GM19463 (cell line): ENCODE data around the gene BCKDHA.
"Not testable (repeated sequence)": the region's sequence is repeated elsewhere in the genome, so short reads cannot be mapped to it uniquely, and the experiment has no call there.

Source experiments
- ATAC-seq: cut with Tn5 transposase; IDR thresholded peaks from one replicate; pipeline ENCODE4 v1.9.1; 2021; ENCODE audit warnings: mild to moderate bottlenecking, moderate library complexity; ENCODE audit not compliant: unreplicated experiment

The BCKDHA gene

DNA sequence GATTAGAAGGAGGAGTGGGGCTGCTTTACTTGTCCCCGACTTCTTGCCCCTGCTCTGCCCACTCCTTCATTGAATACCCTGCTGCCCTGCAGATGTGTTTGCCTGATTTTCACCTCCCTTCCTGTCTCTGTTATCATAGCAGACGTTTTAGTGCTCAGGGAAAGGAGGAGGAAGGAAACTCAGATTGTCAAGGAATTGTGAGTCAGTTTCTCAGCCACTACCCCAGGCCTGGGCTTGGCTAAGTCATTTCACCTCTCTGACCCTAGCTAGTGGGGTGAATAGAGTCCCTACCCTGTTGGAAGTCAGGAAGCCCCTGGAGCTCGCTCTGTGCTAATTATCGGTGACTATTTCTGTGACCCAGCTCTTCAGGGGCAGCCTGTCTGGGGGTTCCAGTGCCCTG lies 3.9 kb downstream of the BCKDHA start:
- no peak for ATAC-seq

DNA sequence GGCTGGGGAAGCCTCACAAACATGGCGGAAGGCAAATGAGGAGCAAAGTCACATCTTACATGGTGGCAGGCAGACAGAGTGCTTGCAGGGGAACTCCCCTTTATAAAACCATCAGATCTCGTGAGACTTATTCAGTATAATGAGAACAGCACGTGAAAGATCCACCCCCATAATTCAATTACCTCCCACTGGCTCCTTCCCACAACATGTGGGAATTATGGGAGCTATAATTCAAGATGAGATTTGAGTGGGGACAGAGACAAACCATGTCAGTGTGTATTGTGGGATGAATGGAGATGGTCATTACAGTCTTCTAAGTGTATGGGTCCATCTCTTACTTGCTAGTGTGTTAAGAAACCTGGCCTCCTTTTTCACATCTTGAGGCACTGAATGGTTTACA lies 4.4 kb downstream of the BCKDHA start:
- ATAC-seq = no peak

DNA sequence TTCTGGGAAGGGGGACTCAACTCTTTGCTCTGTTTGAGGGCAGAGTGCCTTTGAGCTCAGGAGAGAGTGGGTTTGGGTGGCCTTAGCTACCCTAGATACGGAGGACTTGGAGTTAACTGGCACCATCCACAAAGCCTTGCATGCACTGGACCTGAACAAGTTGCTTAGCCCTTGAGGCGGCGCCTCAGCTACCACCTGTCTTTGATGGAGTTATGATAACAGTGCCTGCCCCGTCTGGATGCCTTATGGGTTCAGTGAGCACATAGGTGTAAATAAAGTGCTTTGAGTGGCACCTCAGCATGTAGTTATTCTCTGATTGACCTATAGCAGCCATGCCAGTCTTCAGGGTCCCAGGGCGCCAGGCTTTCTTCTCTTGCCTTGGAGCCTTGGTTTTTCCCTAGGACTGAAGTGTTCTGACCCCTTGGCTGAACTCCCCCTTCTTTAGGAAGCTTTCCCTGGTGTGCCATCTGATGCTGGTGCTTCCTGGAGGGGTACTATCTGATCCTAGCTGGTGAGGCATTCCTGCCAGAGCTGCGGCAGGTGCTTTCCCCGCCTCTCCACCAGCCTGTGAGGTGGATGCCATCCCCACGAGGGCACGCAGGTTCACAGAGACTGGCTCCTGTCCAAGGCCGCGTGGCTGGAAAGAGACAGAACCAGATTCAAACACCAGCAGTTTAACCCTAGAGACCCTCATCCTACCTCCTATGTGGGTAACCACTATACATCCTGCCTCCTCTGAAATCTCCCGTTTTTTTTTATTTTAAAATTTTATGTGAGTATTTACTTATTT lies 5.8 kb downstream of the BCKDHA start:
- no peak for ATAC-seq

DNA sequence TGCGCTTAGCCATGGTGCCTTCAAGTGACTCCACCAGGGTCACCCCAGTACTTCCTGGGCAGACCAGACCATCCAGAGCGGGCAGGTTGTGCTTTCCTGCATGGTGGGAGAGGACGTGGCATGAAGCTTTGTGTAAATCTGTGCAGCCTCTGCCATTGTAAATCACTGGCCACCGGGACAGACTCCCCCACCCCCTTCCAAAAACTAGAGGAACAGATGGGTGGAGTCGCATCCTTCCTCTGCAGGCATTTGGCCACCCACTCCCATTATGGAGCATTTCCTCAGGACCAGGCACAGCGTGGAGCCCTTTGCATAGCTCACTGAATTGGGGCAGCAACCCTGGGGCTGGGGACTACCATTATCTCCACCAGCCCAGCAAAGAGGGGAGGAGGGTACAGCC lies 8.2 kb downstream of the BCKDHA start:
- no peak for ATAC-seq

DNA sequence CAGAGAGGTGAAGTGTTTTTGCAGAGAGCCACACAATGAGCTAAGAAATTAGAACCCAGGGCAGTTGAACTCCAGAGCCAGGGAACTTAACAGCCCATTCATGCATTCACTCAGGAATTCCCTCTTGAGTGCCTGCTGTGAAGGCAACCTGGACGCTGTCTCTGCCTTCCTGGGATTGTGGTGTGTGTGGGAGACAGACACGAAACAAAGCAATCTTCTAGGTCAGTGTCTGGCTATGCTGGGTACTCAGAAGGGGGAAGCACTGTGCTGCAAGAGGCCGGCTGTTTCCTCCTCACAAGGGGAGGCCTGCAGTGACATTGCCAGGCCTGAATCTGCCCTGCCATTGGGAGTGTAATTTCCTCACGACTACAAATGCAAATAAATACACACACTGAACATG lies 9.7 kb downstream of the BCKDHA start:
- ATAC-seq = no peak

DNA sequence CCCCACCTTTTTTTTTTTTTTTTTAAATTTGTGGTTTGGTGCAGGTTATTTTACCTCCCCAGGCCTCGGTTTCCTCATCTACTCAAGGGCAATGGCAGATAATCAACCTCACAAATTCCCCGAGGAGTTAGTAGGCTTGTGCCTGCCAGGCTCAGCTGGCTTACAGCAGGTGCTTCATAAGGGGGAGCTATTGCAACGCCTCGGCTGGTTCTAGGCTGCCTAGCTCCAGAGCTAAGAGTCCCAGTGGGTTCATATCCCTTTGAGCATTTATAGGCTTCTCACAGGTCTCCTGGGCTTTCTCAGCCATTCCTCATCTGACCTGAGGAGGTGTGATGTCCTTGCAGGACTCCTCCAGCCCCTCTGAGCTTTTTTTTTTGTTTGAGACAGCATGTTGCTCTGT lies 10.6 kb downstream of the BCKDHA start:
- ATAC-seq = no peak

DNA sequence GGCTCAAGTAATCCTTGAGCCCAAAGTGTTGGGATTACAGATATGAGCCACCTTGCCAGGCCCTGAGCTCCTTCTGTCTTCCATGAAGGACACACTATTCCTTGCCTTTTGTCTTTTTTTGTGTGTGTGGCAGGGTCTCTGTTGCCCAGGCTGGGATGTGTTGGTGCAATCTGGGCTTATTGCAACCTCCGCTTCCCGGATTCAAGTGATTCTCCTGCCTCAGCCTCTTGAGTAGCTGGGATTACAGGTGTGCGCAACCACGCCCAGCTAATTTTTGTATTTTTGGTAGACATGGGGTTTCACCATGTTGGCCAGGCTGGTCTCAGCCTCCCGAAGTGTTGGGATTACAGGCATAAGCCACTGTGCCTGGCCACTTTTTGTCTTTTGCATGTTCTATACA lies 11.2 kb downstream of the BCKDHA start:
- ATAC-seq = not testable (repeated sequence)

DNA sequence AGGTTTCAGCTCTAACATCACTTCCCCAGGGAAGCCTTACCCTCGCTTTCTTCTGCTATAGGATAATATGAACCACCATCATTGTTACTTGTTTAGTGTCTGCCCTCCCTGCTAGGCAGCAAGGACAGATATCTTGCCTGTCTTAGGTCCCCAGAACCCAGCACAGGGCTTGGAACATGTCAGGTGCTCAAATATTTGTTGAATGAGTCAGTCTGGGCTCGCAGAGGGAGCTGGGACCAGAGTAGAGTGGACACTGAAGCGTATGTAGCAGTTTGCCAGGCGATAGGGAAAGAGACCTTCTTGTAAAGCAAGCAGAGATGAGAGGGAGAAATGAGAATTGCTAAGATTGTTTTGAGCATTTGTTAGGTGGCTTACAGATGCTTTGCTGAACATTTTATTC lies 11.7 kb downstream of the BCKDHA start:
- ATAC-seq = no peak

DNA sequence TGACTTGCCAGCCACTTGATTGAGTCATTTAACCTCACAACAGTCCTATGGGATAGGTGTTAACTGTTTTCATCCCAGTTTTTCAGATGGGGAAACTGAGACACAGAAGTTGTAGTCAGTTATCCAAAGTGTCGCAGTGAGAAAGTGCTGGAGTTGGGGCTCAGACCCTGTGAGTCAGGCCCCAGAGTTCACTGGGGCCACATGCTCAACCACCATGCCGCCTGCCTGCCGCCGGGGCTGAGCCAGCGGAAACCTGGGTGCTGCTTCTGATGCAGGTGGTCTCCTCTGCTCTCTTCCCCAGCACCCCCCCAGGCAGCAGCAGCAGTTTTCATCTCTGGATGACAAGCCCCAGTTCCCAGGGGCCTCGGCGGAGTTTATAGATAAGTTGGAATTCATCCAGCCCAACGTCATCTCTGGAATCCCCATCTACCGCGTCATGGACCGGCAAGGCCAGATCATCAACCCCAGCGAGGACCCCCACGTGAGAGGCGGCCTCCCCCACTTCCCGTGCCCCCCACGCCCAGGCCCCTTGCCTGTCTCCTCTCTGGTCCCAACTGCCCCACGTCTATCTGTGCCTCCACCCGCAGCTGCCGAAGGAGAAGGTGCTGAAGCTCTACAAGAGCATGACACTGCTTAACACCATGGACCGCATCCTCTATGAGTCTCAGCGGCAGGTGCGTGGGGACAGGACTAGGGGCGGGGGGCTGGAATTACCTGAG lies 12.9 kb downstream of the BCKDHA start:
- no peak for ATAC-seq

DNA sequence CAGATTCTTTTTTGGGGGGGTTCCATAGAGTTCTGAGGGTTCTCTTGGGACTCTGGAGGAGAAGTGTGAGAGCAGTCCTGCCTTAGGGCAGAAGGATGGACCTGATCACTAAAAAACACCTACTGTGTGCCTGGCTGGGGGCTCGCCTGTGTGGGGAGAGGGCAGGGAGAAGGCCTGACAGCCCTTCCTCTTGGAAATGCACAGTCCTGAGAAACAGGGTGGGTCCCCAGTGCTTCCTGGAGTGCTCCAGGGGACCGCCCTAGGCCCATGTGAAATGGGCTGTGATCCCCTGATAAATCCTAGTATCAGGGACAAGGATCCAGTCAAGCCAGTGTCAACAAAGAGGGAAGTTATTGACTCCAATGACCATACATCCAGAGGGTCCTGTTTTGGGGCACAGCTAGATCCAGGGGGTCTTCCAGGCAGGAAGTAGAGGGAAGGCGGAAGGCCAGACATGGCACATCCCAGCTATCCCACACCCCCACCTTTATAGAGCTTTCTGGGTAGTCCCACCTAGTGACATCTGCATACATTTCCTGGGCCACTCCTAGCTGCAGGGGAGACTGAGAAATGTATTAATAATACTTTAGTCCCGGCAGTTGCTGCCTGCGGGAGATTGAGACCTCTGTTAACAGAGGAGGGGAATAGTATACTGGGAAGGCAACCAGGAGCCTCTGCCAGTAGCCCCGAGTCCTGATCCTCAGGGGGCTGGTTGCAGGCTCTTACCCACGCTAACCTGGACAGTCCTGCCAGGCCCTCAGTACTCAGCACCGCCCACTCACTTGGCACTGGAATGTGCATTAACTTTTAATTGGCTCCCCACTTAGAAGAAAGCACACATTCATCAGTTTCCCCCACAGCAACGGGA lies 13.7 kb downstream of the BCKDHA start:
- ATAC-seq = no peak

DNA sequence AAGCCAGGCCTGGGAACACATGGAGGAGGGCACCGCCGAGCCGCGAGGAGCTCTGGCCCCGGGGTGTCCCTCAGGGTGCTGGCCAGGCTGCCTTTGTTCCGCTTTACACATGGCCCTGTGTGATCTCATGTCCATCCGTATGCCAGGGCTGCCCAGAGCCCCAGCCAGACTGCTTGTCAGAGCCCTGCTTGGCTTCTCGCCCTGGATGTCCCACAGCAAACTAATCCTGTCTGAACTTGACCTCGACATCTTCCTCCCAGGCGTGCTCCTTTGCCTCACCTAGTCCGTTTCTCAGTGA lies 14.3 kb downstream of the BCKDHA start:
- no peak for ATAC-seq

DNA sequence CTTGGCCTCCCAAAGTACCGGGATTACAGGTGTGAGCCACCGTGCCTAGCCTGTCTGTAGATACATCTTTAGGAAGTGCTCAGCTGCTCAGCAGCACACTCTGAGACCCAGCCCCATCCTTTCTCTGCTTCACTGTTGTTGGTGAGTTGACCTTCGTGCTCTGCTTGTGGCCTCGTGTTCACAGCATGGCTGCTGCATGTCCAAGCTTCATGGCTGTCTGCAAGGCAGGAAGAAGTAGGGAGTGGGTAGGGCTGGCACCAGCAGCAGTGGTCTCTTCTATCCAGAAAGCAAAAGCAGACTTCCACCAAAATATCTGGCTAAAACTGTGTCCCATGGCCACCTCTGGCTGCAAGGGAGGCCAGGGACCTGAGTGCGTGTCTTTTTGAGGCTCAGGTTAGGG lies 15.3 kb downstream of the BCKDHA start:
- ATAC-seq = no peak

DNA sequence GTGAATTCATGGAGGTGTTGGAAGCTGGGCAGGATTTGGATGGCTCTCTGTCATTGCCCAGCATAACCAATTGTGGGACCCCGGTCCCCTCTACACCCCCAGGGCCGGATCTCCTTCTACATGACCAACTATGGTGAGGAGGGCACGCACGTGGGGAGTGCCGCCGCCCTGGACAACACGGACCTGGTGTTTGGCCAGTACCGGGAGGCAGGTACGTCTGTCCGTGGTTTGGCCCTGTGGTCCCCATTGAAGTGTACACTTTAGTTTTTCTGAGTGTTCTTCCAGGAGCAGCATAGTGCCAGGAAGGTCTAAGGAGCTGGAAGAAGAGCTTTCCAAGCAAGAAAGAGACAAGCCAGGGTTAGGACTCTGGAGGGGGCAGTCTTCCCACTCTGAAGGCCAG lies 16.3 kb downstream of the BCKDHA start:
- ATAC-seq = no peak

DNA sequence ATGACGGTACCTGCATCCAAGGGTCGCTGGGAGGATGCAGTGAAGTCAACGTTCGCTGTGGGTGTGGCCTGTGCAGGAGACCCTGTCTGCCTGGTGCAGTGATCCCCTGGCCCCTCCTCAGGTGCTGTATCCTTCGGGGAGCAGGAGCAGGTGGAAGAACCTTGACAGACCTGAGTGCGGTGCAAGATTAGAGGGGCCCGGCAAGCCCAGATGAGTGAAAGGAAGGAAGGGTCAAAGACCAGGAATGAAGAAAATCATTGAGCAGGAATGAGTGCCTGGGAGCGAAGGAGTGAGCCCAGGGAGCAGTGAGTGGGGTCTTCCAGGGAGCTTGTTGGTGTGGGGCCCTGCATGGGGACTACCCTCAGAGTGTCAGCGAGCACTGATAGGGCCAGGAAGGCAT lies 16.8 kb downstream of the BCKDHA start:
- no peak for ATAC-seq

DNA sequence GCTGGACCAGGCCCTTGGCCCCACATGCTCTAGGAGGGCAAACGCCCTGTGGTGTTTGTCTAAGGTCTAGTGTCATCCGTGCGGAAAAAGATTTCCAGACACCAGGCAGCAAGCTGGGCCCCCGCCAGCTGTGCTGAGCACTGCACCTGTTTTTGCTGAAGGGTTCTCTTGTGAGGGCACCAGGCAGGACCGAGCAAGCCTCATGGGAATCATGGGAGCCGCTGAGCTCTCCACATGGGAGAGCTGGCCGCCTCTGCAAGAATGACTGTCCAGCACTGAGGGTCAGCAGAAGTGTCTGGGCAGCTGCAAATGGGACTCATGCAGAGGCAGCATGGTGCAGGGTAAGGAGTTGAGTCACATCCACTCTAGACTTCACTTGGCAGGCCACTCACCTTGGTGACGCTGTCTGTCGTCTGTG lies 17.5 kb downstream of the BCKDHA start:
- ATAC-seq = no peak

DNA sequence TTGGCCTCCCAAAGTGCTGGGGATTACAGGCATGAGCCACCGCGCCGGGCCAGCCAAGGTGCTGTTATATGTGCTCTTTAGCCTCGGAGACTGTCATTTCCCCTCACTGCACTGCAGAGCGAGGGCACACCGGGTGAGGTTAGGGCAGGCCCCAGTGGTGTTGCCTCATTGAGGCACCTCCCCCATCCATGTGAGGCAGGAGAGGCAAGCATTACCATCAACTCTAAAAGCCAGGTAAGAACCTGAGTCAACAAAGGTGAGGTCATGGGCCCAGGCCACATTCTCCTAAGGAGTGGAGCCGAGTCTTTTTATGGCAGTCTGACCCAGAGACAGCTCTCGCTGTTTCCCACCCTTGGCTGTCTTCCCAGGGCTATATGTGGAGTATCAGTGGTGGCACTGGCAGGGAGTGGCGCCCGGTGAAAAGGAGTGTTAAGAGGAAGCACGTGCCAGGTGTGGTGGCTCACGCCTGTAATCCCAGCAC lies 18.6 kb downstream of the BCKDHA start:
- ATAC-seq = no peak

DNA sequence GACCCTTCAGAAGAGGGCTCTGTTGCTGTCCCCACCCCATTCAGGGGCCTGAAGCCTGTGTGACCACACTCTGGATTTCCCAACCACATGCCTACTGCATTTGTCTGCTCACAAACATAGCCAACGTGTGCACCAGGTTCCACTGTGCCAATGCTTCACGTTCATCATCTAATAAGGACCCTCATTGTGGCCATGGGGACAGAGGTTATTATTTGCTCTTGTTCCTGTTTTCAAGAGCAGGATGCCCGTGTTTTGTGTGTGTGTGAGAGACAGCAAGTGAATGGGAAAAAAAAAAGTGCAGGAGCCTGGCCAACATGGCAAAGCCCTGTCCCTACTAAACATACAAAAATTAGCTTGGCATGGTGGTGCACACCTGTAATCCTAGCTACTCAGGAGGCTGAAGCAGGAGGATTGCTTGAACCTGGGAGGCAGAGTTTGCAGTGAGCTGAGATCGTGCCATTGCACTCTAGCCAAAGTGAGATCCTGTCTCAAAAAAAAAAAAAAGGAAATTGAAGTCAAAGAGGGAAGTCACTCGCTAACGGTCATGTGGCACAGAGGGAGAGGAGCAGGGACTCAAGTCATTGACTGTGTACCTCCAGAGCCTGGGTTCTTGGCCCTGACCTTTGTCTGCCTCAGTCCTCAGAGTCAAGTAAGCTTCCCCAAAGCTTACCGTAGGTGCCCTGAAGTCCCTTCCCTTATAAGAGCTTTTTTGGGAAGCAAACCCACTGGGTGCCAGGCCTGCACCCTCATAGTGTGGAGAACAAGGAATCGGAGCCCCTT lies 22.7 kb downstream of the BCKDHA start:
- ATAC-seq = no peak

DNA sequence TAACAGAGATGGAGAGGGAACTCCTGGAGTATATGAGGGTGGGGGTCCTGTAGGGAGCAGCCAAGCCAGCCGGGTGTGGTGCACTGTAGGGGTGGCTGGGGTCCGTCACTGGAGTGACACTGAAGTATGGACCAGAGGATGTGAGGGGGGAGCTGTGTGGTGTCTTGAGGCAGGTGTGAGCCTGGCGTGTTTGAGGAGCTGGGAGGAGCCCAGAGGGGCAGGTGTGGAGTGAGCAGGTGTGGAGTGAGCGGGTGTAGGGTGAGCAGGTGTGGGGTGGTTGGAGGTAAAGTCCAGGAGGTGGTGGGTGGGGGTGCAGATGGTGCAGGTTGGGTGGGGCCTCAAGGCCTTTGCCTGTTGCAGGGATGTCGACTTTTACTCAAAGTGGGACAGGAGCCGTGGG lies 23.7 kb downstream of the BCKDHA start:
- ATAC-seq = no peak

DNA sequence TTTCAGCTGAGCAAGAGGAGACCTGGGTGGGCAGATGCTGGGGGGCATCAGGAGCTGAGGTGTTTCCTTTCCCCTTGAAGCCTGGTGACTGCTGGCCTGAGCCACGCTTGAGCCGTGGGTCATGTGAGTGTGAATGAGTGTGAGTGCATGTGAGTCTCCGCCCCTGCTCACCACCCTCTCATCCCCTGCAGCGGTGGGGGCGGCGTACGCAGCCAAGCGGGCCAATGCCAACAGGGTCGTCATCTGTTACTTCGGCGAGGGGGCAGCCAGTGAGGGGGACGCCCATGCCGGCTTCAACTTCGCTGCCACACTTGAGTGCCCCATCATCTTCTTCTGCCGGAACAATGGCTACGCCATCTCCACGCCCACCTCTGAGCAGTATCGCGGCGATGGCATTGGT lies 24.4 kb downstream of the BCKDHA start:
- ATAC-seq = no peak

DNA sequence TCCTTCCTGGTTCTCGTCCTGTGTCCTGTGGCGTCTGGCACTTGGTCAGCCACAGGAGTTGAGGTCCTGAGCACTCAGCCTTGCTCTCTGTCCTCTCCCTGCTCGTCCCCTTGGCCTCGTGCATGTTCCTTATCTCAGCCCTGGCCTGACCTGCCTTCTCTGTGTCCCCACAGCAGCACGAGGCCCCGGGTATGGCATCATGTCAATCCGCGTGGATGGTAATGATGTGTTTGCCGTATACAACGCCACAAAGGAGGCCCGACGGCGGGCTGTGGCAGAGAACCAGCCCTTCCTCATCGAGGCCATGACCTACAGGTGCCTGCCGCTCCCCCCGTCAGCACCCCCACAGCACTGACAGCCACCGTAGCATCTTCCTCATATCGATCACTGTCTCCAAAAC lies 24.8 kb downstream of the BCKDHA start:
- no peak for ATAC-seq

DNA sequence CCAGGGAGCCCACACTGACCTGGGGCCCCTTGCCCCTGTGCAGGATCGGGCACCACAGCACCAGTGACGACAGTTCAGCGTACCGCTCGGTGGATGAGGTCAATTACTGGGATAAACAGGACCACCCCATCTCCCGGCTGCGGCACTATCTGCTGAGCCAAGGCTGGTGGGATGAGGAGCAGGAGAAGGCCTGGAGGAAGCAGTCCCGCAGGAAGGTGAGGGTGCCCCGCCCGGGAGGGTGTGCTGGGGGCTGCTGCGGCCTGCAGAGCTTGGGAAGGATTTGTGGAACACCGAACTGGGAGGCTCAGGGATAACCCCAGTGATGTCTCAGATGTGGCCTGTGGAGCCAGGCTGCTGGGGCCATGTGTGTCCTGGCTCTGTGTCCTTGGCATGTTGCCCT lies 25.3 kb downstream of the BCKDHA start:
- no peak for ATAC-seq
